HepG2 (cell line): ENCODE results near the gene VPS37D. TPM values are rescaled to one million over a fixed set of nuclear protein-coding genes. Genes with fewer than 3 reads are reported as not detected.

Source experiments
- ATAC-seq: fragments of 200-7000 bp; cut with Tn5 transposase; 3 replicates; pipeline ENCODE4 v1.9.1; 2020; ENCODE audit warnings: mild to moderate bottlenecking, moderate library complexity
- BruUV-seq: library from RNA; stranded (reverse); fragments of 400-500 nt; replicated peaks from 2 replicates; lab custom pipeline; 2021; lab: Mats Ljungman, UMichigan
- CTCF ChIA-PET: fragments of 300-600 bp; formaldehyde crosslinking; extraction: SDS; loops from one replicate; lab custom pipeline; 2021; ENCODE audit warnings: low total read pairs, inconsistent platforms, low intra/inter-chr PET ratio; lab: Yijun Ruan, JAX
- POLR2A ChIA-PET: fragments of 350-600 bp; sonication (Branson Sonifier 250); formaldehyde crosslinking; loops from one replicate; lab custom pipeline; 2020; ENCODE audit warnings: antibody characterized with exemption, inconsistent platforms; lab: Yijun Ruan, JAX
- DNase-seq: peaks from one replicate; pipeline ENCODE4 v3.0.0-alpha.2; 2015; ENCODE audit warnings: low spot score
- FAIRE-seq: peaks from 3 replicates; lab custom pipeline; 2011; peaks lifted over from hg19 to GRCh38; lab: Jason Lieb, UNC
- H2AFZ ChIP-seq: one replicate; pipeline ENCODE4 v1.6.1; 2011; ENCODE audit warnings: low read length, inconsistent platforms
- H3K27ac ChIP-seq: fragments of 300-600 bp; 3 replicates; pipeline ENCODE4 v1.8.0; 2011; ENCODE audit warnings: mixed run types, mild to moderate bottlenecking, mixed read lengths, low read length, inconsistent platforms; ENCODE audit not compliant: insufficient read depth; ENCODE audit errors: extremely low read length
- H3K27me3 ChIP-seq, 2 experiments: fragments of 200-600 bp in 1 of 2; 2 replicates in 1 of 2; 3 replicates in 1 of 2; pipeline versions ENCODE4 v1.6.0 to v1.8.0; 2011; ENCODE audit warnings: low read length in 2 of 2, mild to moderate bottlenecking in 2 of 2, moderate library complexity in 2 of 2, inconsistent platforms in 1 of 2; ENCODE audit not compliant: insufficient read depth in 2 of 2, control insufficient read depth in 1 of 2
- H3K36me3 ChIP-seq, 2 experiments: fragments of 200-600 bp in 1 of 2; replicated peaks in 1 of 2; 2 replicates in 1 of 2; 3 replicates in 1 of 2; pipeline versions ENCODE4 v1.5.1 to v1.8.0; 2011; ENCODE audit warnings: low read length in 2 of 2, inconsistent platforms in 1 of 2; ENCODE audit not compliant: insufficient read depth in 2 of 2, control insufficient read depth in 1 of 2
- H3K4me1 ChIP-seq: 2 replicates; pipeline ENCODE4 v1.5.1; 2012; ENCODE audit warnings: low read length, inconsistent platforms; ENCODE audit not compliant: insufficient read depth
- H3K4me2 ChIP-seq: 2 replicates; pipeline ENCODE4 v1.6.0; 2011; ENCODE audit warnings: low read depth, low read length, inconsistent platforms
- H3K4me3 ChIP-seq, 3 experiments: fragments of 200-600 bp in 1 of 3; sonication (generic), shearing (Covaris generic) in 1 of 3; replicated peaks in 1 of 3; 2 replicates each; pipeline ENCODE4 v1.5.1; 2011 to 2016; ENCODE audit warnings: low read length in 3 of 3, inconsistent platforms in 2 of 3, low read depth in 2 of 3, mild to moderate bottlenecking in 2 of 3, control low read depth in 1 of 3, mixed read lengths in 1 of 3; ENCODE audit not compliant: insufficient read depth in 1 of 3
- H3K79me2 ChIP-seq: one replicate; pipeline ENCODE4 v1.6.1; 2011; ENCODE audit warnings: low read length, inconsistent platforms; ENCODE audit not compliant: insufficient read depth
- H3K9ac ChIP-seq: 2 replicates; pipeline ENCODE4 v1.6.0; 2011; ENCODE audit warnings: mild to moderate bottlenecking, low read depth, low read length, inconsistent platforms; ENCODE audit not compliant: insufficient read depth
- H3K9me3 ChIP-seq: 2 replicates; pipeline ENCODE4 v1.5.1; 2012; ENCODE audit warnings: mild to moderate bottlenecking, low read length
- H4K20me1 ChIP-seq: 2 replicates; pipeline ENCODE4 v1.6.0; 2011; ENCODE audit warnings: inconsistent platforms, mild to moderate bottlenecking, low read length, moderate library complexity; ENCODE audit not compliant: insufficient read depth
- AGO1 ChIP-seq: fragments of 200-400 bp; formaldehyde crosslinking; IDR thresholded peaks from 2 replicates; pipeline ENCODE4 v1.6.1; 2017; ENCODE audit warnings: mild to moderate bottlenecking, low read depth, low read length, moderate library complexity; ENCODE audit not compliant: poor library complexity, severe bottlenecking
- HOXA5 ChIP-seq: sonication (generic); formaldehyde crosslinking; IDR thresholded peaks from 2 replicates; pipeline ENCODE4 v1.4.0; 2020; ENCODE audit warnings: missing genetic modification reagents
- HOXA7 ChIP-seq: sonication (generic); formaldehyde crosslinking; IDR thresholded peaks from 2 replicates; pipeline ENCODE4 v1.8.1; 2022; ENCODE audit warnings: mild to moderate bottlenecking, missing genetic modification reagents, moderate library complexity
- HOXA9 ChIP-seq: sonication (generic); formaldehyde crosslinking; IDR thresholded peaks from 2 replicates; pipeline ENCODE4 v1.8.1; 2022; ENCODE audit warnings: missing genetic modification reagents, mild to moderate bottlenecking, moderate library complexity, borderline replicate concordance
- SP4 ChIP-seq: sonication (generic); formaldehyde crosslinking; IDR thresholded peaks from 2 replicates; pipeline ENCODE4 v1.8.1; 2023; ENCODE audit warnings: mild to moderate bottlenecking, missing genetic modification reagents
- TEAD2 ChIP-seq: sonication (generic); formaldehyde crosslinking; IDR thresholded peaks from 2 replicates; pipeline ENCODE4 v1.9.0; 2021; ENCODE audit warnings: missing genetic modification reagents
- ZNF264 ChIP-seq: sonication (generic); formaldehyde crosslinking; IDR thresholded peaks from 2 replicates; pipeline ENCODE4 v1.4.0; 2020; ENCODE audit warnings: missing genetic modification reagents
- ZNF557 ChIP-seq: sonication (generic); formaldehyde crosslinking; IDR thresholded peaks from 2 replicates; pipeline ENCODE4 v1.4.0; 2020; ENCODE audit warnings: missing genetic modification reagents
- ZNF580 ChIP-seq: IDR thresholded peaks from 2 replicates; pipeline ENCODE4 v1.6.1; 2016; ENCODE audit warnings: low read depth, borderline replicate concordance
- ZNF605 ChIP-seq: sonication (generic); formaldehyde crosslinking; IDR thresholded peaks from 2 replicates; pipeline ENCODE4 v1.8.0; 2022; ENCODE audit warnings: mild to moderate bottlenecking, missing genetic modification reagents
- ZNF674 ChIP-seq: sonication (generic); formaldehyde crosslinking; IDR thresholded peaks from 2 replicates; pipeline ENCODE4 v1.5.0; 2020; ENCODE audit warnings: low read depth, mild to moderate bottlenecking, missing genetic modification reagents
- WGBS: methylation state at CpG from one replicate; pipeline ENCODE4 v1.1.6; 2017; ENCODE audit warnings: low lambda C conversion rate; 5-methylcytosine and 5-hydroxymethylcytosine counted together
- in situ Hi-C: cut with HindIII; loops from 2 replicates; pipeline ENCODE4 v1.10.0; 2017; ENCODE audit warnings: low pct_unique_long_range_greater_than_20kb; ENCODE audit not compliant: extremely low pct_ligation_motif_present
- intact Hi-C: fragments of 100-400 bp; cut with micrococcal nuclease; formaldehyde crosslinking; loops from one replicate; pipeline ENCODE4 v1.10.0; 2022; ENCODE audit not compliant: unreplicated experiment
- polyA plus RNA-seq, 8 experiments: library from polyadenylated mRNA; depleted of rRNA in 3 of 8; stranded (reverse) in 7 of 8; unstranded in 1 of 8; fragments of >200 nt; fragmentation: Illumina TruSeq in 4 of 8; extraction: Trizol in 4 of 8; gene quantifications; 2 replicates each; pipeline versions ENCODE4 v1.2.1 to v1.2.3, GENCODE V29; 2011 to 2016; ENCODE audit warnings: low read depth in 4 of 8, missing spikeins in 1 of 8, mixed read lengths in 1 of 8; ENCODE audit not compliant: insufficient read depth in 1 of 8
- total RNA-seq, 5 experiments: library from RNA; depleted of rRNA; stranded (reverse); fragments of >200 nt; fragmentation: Illumina TruSeq; extraction: Trizol; gene quantifications; 2 replicates each; pipeline ENCODE4 v1.2.3, GENCODE V29; 2016; ENCODE audit warnings: low read depth in 1 of 5
- TF ChIP-seq, protein P1 (sequence below): sonication (generic); formaldehyde crosslinking; IDR thresholded peaks from 2 replicates; pipeline ENCODE4 v1.4.0; 2020; ENCODE audit warnings: missing genetic modification reagents
- TF ChIP-seq, protein P2 (sequence below): sonication (generic); formaldehyde crosslinking; IDR thresholded peaks from 2 replicates; pipeline ENCODE4 v1.5.0; 2020; ENCODE audit warnings: mild to moderate bottlenecking, missing genetic modification reagents
- TF ChIP-seq, protein P3 (sequence below): sonication (generic); formaldehyde crosslinking; IDR thresholded peaks from 2 replicates; pipeline ENCODE4 v1.4.0; 2020; ENCODE audit warnings: missing genetic modification reagents, mild to moderate bottlenecking, borderline replicate concordance
- TF ChIP-seq, protein P4 (sequence below): sonication (generic); formaldehyde crosslinking; IDR thresholded peaks from 2 replicates; pipeline ENCODE4 v1.4.0; 2020; ENCODE audit warnings: missing genetic modification reagents

Gene VPS37D
- total and polyA plus RNA-seq, 2 of the 13 experiments (the other 11 are each of a cell fraction or from before 2014, with no cell fraction given) = 3.8 to 6.3 TPM

- in situ Hi-C loops = no loop called here
- no peak for TF ChIP-seq ZNF557 (CRISPR knock-in tag)
- TF ChIP-seq SP4 (CRISPR knock-in tag) = no peak
- no peak for TF ChIP-seq TEAD2 (CRISPR knock-in tag)
- no peak for TF ChIP-seq ZNF605 (CRISPR knock-in tag)
- TF ChIP-seq ZNF264 (CRISPR knock-in tag) = no peak
- TF ChIP-seq, protein P1, sequence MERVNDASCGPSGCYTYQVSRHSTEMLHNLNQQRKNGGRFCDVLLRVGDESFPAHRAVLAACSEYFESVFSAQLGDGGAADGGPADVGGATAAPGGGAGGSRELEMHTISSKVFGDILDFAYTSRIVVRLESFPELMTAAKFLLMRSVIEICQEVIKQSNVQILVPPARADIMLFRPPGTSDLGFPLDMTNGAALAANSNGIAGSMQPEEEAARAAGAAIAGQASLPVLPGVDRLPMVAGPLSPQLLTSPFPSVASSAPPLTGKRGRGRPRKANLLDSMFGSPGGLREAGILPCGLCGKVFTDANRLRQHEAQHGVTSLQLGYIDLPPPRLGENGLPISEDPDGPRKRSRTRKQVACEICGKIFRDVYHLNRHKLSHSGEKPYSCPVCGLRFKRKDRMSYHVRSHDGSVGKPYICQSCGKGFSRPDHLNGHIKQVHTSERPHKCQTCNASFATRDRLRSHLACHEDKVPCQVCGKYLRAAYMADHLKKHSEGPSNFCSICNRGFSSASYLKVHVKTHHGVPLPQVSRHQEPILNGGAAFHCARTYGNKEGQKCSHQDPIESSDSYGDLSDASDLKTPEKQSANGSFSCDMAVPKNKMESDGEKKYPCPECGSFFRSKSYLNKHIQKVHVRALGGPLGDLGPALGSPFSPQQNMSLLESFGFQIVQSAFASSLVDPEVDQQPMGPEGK (CRISPR knock-in tag) = no peak
- TF ChIP-seq AGO1 = no peak
- TF ChIP-seq ZNF580 = no peak
- TF ChIP-seq, protein P2, sequence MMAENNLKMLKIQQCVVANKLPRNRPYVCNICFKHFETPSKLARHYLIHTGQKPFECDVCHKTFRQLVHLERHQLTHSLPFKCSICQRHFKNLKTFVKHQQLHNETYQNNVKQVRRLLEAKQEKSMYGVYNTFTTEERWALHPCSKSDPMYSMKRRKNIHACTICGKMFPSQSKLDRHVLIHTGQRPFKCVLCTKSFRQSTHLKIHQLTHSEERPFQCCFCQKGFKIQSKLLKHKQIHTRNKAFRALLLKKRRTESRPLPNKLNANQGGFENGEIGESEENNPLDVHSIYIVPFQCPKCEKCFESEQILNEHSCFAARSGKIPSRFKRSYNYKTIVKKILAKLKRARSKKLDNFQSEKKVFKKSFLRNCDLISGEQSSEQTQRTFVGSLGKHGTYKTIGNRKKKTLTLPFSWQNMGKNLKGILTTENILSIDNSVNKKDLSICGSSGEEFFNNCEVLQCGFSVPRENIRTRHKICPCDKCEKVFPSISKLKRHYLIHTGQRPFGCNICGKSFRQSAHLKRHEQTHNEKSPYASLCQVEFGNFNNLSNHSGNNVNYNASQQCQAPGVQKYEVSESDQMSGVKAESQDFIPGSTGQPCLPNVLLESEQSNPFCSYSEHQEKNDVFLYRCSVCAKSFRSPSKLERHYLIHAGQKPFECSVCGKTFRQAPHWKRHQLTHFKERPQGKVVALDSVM (CRISPR knock-in tag) = no peak
- TF ChIP-seq HOXA7 (CRISPR knock-in tag) = no peak
- TF ChIP-seq, protein P3, sequence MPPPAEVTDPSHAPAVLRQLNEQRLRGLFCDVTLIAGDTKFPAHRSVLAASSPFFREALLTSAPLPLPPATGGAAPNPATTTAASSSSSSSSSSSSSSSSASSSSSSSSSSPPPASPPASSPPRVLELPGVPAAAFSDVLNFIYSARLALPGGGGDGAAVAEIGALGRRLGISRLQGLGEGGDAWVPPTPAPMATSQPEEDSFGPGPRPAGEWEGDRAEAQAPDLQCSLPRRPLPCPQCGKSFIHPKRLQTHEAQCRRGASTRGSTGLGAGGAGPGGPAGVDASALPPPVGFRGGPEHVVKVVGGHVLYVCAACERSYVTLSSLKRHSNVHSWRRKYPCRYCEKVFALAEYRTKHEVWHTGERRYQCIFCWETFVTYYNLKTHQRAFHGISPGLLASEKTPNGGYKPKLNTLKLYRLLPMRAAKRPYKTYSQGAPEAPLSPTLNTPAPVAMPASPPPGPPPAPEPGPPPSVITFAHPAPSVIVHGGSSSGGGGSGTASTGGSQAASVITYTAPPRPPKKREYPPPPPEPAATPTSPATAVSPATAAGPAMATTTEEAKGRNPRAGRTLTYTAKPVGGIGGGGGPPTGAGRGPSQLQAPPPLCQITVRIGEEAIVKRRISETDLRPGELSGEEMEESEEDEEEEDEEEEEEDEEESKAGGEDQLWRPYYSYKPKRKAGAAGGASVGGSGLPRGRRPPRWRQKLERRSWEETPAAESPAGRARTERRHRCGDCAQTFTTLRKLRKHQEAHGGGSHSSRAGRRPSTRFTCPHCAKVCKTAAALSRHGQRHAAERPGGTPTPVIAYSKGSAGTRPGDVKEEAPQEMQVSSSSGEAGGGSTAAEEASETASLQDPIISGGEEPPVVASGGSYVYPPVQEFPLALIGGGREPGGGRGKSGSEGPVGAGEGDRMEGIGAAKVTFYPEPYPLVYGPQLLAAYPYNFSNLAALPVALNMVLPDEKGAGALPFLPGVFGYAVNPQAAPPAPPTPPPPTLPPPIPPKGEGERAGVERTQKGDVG = no peak
- no peak for TF ChIP-seq ZNF674 (CRISPR knock-in tag)
- TF ChIP-seq, protein P4, sequence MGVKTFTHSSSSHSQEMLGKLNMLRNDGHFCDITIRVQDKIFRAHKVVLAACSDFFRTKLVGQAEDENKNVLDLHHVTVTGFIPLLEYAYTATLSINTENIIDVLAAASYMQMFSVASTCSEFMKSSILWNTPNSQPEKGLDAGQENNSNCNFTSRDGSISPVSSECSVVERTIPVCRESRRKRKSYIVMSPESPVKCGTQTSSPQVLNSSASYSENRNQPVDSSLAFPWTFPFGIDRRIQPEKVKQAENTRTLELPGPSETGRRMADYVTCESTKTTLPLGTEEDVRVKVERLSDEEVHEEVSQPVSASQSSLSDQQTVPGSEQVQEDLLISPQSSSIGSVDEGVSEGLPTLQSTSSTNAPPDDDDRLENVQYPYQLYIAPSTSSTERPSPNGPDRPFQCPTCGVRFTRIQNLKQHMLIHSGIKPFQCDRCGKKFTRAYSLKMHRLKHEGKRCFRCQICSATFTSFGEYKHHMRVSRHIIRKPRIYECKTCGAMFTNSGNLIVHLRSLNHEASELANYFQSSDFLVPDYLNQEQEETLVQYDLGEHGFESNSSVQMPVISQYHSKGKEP (CRISPR knock-in tag) = no peak
- TF ChIP-seq HOXA5 (CRISPR knock-in tag) = no peak
- no peak for TF ChIP-seq HOXA9 (CRISPR knock-in tag)
Observed at GRCh38 chr7:73681031-73681430, 13.4 kb downstream of the VPS37D start.

More at GRCh38 chr7:73681031-73681430, 13.4 kb downstream of the VPS37D start:
- no peaks in the 10 kb centered on the region for H3K9me3 ChIP-seq
- ChIA-PET CTCF (no interaction called here), POLR2A (no interaction called here)
- H3K4me3 ChIP-seq = peak overlapping the region in 1 of 3 experiments; percentile 91; a peak in 1 of 6 replicates
- H3K4me2 ChIP-seq = peak overlapping the region; percentile 76
- 79% methylated on average over 8 of the region's 8 CpGs for WGBS
- no peaks in the 10 kb centered on the region; a peak in 1 of 5 replicates for H3K27me3 ChIP-seq
- H3K4me1 ChIP-seq = peaks cover 50% of the 10 kb centered on the region
- 0 out of 5 replicates have a peak, but pooled peaks cover 0 to 2% of the 10 kb centered on the region in 2 experiments for H3K36me3 ChIP-seq
- ATAC-seq (no peak), FAIRE-seq (no peak), DNase-seq (no peak)
- H2AFZ ChIP-seq = no peak overlapping the region
- intact Hi-C loops = loop anchor here (5.0 kb wide), 1 partner anchor 36 kb away; the partner anchor contains the start of gene STX1A
- no peaks in the 10 kb centered on the region for H4K20me1 ChIP-seq
- no TSS peak for BruUV-seq
- no peak overlapping the region for H3K27ac ChIP-seq
- H3K9ac ChIP-seq = peak overlapping the region; percentile 10; the same call in 1 of the 2 replicates
- H3K79me2 ChIP-seq = peaks cover 43% of the 10 kb centered on the region
